CD14-positive monocyte (primary cell): Measurements from ENCODE around the gene PIP5K1C. TPM values are rescaled to one million over a fixed set of nuclear protein-coding genes. Genes with fewer than 3 reads are reported as not detected.
A peak's percentile ranks its signal among the peaks of the same experiment; 100 is the strongest.

Experiments used
- DNase-seq, 3 donors: peaks; one replicate each; pipeline ENCODE4 v3.0.0-alpha.2; 2011 to 2022
- H2AFZ ChIP-seq: 2 replicates; pipeline ENCODE4 v1.6.0; 2012; ENCODE audit warnings: mild to moderate bottlenecking, low read depth, low read length, inconsistent platforms; ENCODE audit not compliant: insufficient read depth, poor library complexity, severe bottlenecking
- H3K27ac ChIP-seq, 2 donors: 1 replicate in 1 of 2; 2 replicates in 1 of 2; pipeline ENCODE4 v1.5.1; 2012 to 2013; ENCODE audit warnings: low read length in 2 of 2, control low read depth in 1 of 2, inconsistent platforms in 1 of 2, low read depth in 1 of 2, mild to moderate bottlenecking in 1 of 2
- H3K27me3 ChIP-seq, 2 donors: one replicate each; pipeline versions ENCODE4 v1.6.0 to v1.6.1; 2011 to 2013; ENCODE audit warnings: low read length in 2 of 2; ENCODE audit not compliant: control insufficient read depth in 2 of 2, insufficient read depth in 2 of 2
- H3K36me3 ChIP-seq, 2 donors: replicated peaks in 1 of 2; 1 replicate in 1 of 2; 2 replicates in 1 of 2; pipeline versions ENCODE4 v1.5.1 to v1.6.1; 2012 to 2013; ENCODE audit warnings: low read length in 2 of 2, control low read depth in 1 of 2, inconsistent platforms in 1 of 2, mild to moderate bottlenecking in 1 of 2; ENCODE audit not compliant: insufficient read depth in 2 of 2, control insufficient read depth in 1 of 2
- H3K4me1 ChIP-seq, 2 donors: 1 replicate in 1 of 2; 2 replicates in 1 of 2; pipeline versions ENCODE4 v1.5.1 to v1.6.1; 2012 to 2013; ENCODE audit warnings: low read length in 2 of 2, control low read depth in 1 of 2, inconsistent platforms in 1 of 2, mild to moderate bottlenecking in 1 of 2, moderate library complexity in 1 of 2; ENCODE audit not compliant: insufficient read depth in 2 of 2, control insufficient read depth in 1 of 2
- H3K4me2 ChIP-seq: replicated peaks from 2 replicates; pipeline ENCODE3; 2012; ENCODE audit warnings: low read length, moderate library complexity, mild to moderate bottlenecking; ENCODE audit not compliant: poor library complexity, severe bottlenecking; ENCODE audit errors: extremely low read depth
- H3K4me3 ChIP-seq, 3 experiments: fragments of 200-600 bp in 1 of 3; sonication (generic) in 1 of 3; replicated peaks in 1 of 3; 1 replicate in 2 of 3; 2 replicates in 1 of 3; pipeline ENCODE4 v1.5.1; 2011 to 2013; ENCODE audit warnings: low read length in 3 of 3, mild to moderate bottlenecking in 3 of 3, control low read depth in 2 of 3, low read depth in 2 of 3, inconsistent platforms in 1 of 3, moderate library complexity in 1 of 3
- H3K79me2 ChIP-seq: 2 replicates; pipeline ENCODE4 v1.6.0; 2012; ENCODE audit warnings: mild to moderate bottlenecking, control low read depth, inconsistent platforms, low read length, moderate library complexity; ENCODE audit not compliant: insufficient read depth
- H3K9ac ChIP-seq: 2 replicates; pipeline ENCODE4 v1.6.0; 2017; ENCODE audit warnings: low read length, mild to moderate bottlenecking; ENCODE audit not compliant: insufficient read depth, poor library complexity, severe bottlenecking
- H3K9me3 ChIP-seq, 2 donors: replicated peaks in 1 of 2; 1 replicate in 1 of 2; 2 replicates in 1 of 2; pipeline versions ENCODE4 v1.5.1 to v1.6.1; 2012 to 2013; ENCODE audit warnings: low read length in 2 of 2, control low read depth in 1 of 2; ENCODE audit not compliant: control insufficient read depth in 1 of 2, insufficient read depth in 1 of 2
- H4K20me1 ChIP-seq: 2 replicates; pipeline ENCODE4 v1.6.0; 2012; ENCODE audit warnings: mild to moderate bottlenecking, low read length, control low read depth, moderate library complexity; ENCODE audit not compliant: insufficient read depth
- H3K27ac Mint-ChIP-seq, 7 donors: one replicate each; pipeline ENCODE4 v1.8.0; 2020; ENCODE audit warnings: mild to moderate bottlenecking in 7 of 7, mixed read lengths in 7 of 7, moderate library complexity in 6 of 7, inconsistent platforms in 2 of 7
- H3K27me3 Mint-ChIP-seq, 3 donors: one replicate each; pipeline ENCODE4 v1.8.0; 2021 to 2022; ENCODE audit warnings: low read depth in 3 of 3, mild to moderate bottlenecking in 3 of 3, mixed read lengths in 3 of 3, moderate library complexity in 3 of 3, inconsistent platforms in 1 of 3
- H3K36me3 Mint-ChIP-seq, 2 donors: one replicate each; pipeline ENCODE4 v1.8.0; 2020; ENCODE audit warnings: mixed read lengths in 2 of 2, inconsistent platforms in 1 of 2, mild to moderate bottlenecking in 1 of 2
- H3K4me1 Mint-ChIP-seq: one replicate; pipeline ENCODE4 v1.8.0; 2020; ENCODE audit warnings: mild to moderate bottlenecking, mixed read lengths
- H3K4me3 Mint-ChIP-seq, 2 donors: one replicate each; pipeline ENCODE4 v1.8.0; 2020; ENCODE audit warnings: mild to moderate bottlenecking in 2 of 2, mixed read lengths in 2 of 2, moderate library complexity in 1 of 2
- H3K9me3 Mint-ChIP-seq, 7 donors: one replicate each; pipeline ENCODE4 v1.8.0; 2020 to 2022; ENCODE audit warnings: mixed read lengths in 7 of 7, mild to moderate bottlenecking in 6 of 7, moderate library complexity in 6 of 7, inconsistent platforms in 2 of 7
- WGBS: methylation state at CpG from one replicate; pipeline ENCODE4 v1.1.5; 2013; ENCODE audit warnings: missing lambda C conversion rate; ENCODE audit not compliant: insufficient coverage; 5-methylcytosine and 5-hydroxymethylcytosine counted together
- intact Hi-C, 2 donors: fragments of 100-400 bp; cut with micrococcal nuclease; formaldehyde crosslinking; loops; one replicate each; pipeline versions ENCODE4 v1.15.0 to v1.15.1; 2023
- polyA plus RNA-seq, 3 donors: library from polyadenylated mRNA; depleted of rRNA in 1 of 3; unstranded in 2 of 3; stranded (reverse) in 1 of 3; fragments of 300-500 nt in 2 of 3; fragments of >200 nt in 1 of 3; fragmentation: Illumina TruSeq in 2 of 3; gene quantifications; 1 replicate in 2 of 3; 2 replicates in 1 of 3; pipeline ENCODE4 v1.2.3, GENCODE V29; 2012 to 2021
- TF ChIP-seq, protein P1 (sequence below): fragments of 200-600 bp; IDR thresholded peaks from one replicate; pipeline ENCODE4 v1.8.0; 2022; ENCODE audit warnings: antibody characterized with exemption, mild to moderate bottlenecking

The PIP5K1C gene
- polyA plus RNA-seq, 3 donors = 6.5 to 19.5 (median 10.1) TPM

GRCh38 chr19:3599776-3600187 is 100.5 kb downstream of the PIP5K1C start:
- Mint-ChIP-seq H3K4me1 (no peaks in the 10 kb centered on the region), H3K27ac (no peak overlapping the region), H3K36me3 (no peaks in the 10 kb centered on the region), H3K4me3 (no peak overlapping the region), H3K9me3 (peaks cover 0 to 4% (median 2%) of the 10 kb centered on the region in 7 donors), H3K27me3 (peaks cover 4 to 8% (median 6%) of the 10 kb centered on the region in 3 donors)
- Histone ChIP-seq H3K9me3 (no peaks in the 10 kb centered on the region), H4K20me1 (no peaks in the 10 kb centered on the region), H3K4me1 (no peaks in the 10 kb centered on the region), H3K27ac (no peak overlapping the region), H3K79me2 (no peaks in the 10 kb centered on the region), H2AFZ (no peak overlapping the region), H3K4me2 (no peak overlapping the region), H3K36me3 (no peaks in the 10 kb centered on the region), H3K27me3 (peaks cover 0 to 3% of the 10 kb centered on the region in 2 donors), H3K4me3 (no peak overlapping the region), H3K9ac (no peak overlapping the region)
- no peak for DNase-seq
- 96% methylated on average over 26 of the region's 28 CpGs for WGBS
- intact Hi-C loops = no loop called here
- TF ChIP-seq, protein P1, sequence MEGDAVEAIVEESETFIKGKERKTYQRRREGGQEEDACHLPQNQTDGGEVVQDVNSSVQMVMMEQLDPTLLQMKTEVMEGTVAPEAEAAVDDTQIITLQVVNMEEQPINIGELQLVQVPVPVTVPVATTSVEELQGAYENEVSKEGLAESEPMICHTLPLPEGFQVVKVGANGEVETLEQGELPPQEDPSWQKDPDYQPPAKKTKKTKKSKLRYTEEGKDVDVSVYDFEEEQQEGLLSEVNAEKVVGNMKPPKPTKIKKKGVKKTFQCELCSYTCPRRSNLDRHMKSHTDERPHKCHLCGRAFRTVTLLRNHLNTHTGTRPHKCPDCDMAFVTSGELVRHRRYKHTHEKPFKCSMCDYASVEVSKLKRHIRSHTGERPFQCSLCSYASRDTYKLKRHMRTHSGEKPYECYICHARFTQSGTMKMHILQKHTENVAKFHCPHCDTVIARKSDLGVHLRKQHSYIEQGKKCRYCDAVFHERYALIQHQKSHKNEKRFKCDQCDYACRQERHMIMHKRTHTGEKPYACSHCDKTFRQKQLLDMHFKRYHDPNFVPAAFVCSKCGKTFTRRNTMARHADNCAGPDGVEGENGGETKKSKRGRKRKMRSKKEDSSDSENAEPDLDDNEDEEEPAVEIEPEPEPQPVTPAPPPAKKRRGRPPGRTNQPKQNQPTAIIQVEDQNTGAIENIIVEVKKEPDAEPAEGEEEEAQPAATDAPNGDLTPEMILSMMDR = no peak

- H3K9ac ChIP-seq = no peak overlapping the region
- no peaks in the 10 kb centered on the region for H3K36me3 Mint-ChIP-seq
- DNase-seq = no peak
- H3K27ac Mint-ChIP-seq = peak overlapping the region in 1 of 7 donors; percentile 30
- intact Hi-C loops = no loop called here
- no peaks in the 10 kb centered on the region for H3K79me2 ChIP-seq
- H3K4me1 ChIP-seq = no peaks in the 10 kb centered on the region
- no peaks in the 10 kb centered on the region for H4K20me1 ChIP-seq
- H3K4me2 ChIP-seq = no peak overlapping the region
- H3K4me1 Mint-ChIP-seq = no peaks in the 10 kb centered on the region
- TF ChIP-seq, protein P1 = no peak
- no peak overlapping the region for H3K4me3 Mint-ChIP-seq
- no peak overlapping the region for H2AFZ ChIP-seq
- peaks cover 7 to 14% (median 12%) of the 10 kb centered on the region in 7 donors for H3K9me3 Mint-ChIP-seq
- no peak overlapping the region for H3K27ac ChIP-seq
- H3K36me3 ChIP-seq = no peaks in the 10 kb centered on the region
- H3K4me3 ChIP-seq = no peak overlapping the region
- H3K9me3 ChIP-seq = peaks cover 5% of the 10 kb centered on the region in 2 donors
- peaks cover 3 to 10% (median 5%) of the 10 kb centered on the region in 3 donors for H3K27me3 Mint-ChIP-seq
- WGBS = 92% methylated on average over 33 of the region's 34 CpGs
- H3K27me3 ChIP-seq = no peaks in the 10 kb centered on the region
Observed at GRCh38 chr19:3595521-3596061, 104.7 kb downstream of the PIP5K1C start.
